ENCODE results near the gene HPDL. TPM values are rescaled to one million over a fixed set of nuclear protein-coding genes. Genes with fewer than 3 reads are reported as not detected.
"Not testable (repeated sequence)": the region's sequence is repeated elsewhere in the genome, so short reads cannot be mapped to it uniquely, and the experiment has no call there.

Gene HPDL
- 3.0 TPM for polyA plus RNA-seq (2013, experiment 1 of 4)
- 2.3 TPM for polyA plus RNA-seq (2013, experiment 2 of 4)
- 1.3 TPM for polyA plus RNA-seq (2013, experiment 3 of 4)
- 1.4 TPM for polyA plus RNA-seq (2013, experiment 4 of 4)

DNA sequence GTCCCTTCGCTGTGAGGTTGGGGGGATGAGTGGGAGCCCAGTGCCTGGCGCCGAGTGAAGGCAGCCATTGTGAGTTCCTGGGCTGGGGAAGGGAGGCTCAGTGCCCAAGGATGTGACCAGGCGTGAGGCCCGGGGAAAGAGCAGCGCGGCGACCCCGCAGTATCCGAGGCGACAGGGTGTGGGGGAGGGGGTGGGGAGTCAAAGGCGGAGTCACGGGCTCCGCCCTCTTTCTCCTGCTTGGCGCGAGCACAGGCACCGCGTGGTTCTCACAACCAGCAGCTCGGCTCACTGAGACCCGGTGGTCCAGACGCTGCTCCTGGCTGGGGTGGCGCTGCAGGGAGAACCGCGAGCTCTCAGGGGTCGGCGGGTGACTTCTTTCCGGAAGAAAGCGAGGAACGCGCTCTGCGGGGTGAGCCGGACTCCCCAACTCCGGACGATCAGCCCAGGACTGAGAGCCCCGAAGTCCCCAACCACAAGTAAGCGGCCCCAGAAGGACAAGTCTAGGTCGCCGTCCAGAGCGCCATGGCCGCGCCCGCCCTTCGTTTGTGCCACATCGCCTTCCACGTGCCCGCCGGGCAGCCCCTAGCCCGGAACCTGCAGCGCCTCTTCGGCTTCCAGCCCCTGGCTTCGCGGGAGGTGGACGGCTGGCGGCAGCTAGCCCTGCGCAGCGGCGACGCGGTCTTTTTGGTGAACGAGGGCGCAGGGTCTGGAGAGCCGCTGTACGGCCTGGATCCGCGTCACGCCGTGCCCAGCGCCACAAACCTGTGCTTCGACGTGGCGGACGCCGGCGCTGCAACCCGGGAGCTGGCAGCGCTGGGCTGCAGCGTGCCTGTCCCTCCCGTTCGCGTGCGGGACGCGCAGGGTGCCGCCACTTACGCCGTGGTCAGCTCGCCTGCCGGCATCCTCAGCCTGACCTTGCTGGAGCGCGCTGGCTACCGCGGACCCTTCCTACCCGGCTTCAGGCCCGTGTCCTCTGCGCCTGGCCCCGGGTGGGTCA lies at the start of gene HPDL:
HPDL (plus strand) TSS at position 269 of the 997 bp plus-strand sequence; CDS start at position 523, 254 bp downstream.
- Histone ChIP-seq H3K36me3 (ENCODE audit: control insufficient read depth, insufficient read depth, low read length) (peaks cover 19% of the 10 kb centered on the region), H3K4me3 (ENCODE audit: insufficient read depth, low read depth, low read length) (no peak within 1 kb of the TSS), H3K27me3 (ENCODE audit: control insufficient read depth, insufficient read depth, low read length, poor library complexity, severe bottlenecking) (no peaks in the 10 kb centered on the region), H3K9me3 (ENCODE audit: control insufficient read depth, low read length) (no peaks in the 10 kb centered on the region), H3K4me1 (ENCODE audit: control insufficient read depth, insufficient read depth, low read length) (peaks cover 14% of the 10 kb centered on the region), H3K27ac (ENCODE audit: insufficient read depth, low read depth, low read length, poor library complexity, severe bottlenecking) (no peak within 1 kb of the TSS)
- 86% methylated on average over 96 of the region's 96 CpGs for WGBS, 2 experiments

GRCh38 chr1:45282351-45282750 lies 44.3 kb upstream of the HPDL start:
- 97 to 98% methylated on average over 2 to 3 of the region's 3 CpGs for WGBS, 2 experiments
- Histone ChIP-seq H3K9me3 (ENCODE audit: control insufficient read depth, low read length) (no peaks in the 10 kb centered on the region), H3K36me3 (ENCODE audit: control insufficient read depth, insufficient read depth, low read length) (no peaks in the 10 kb centered on the region), H3K4me1 (ENCODE audit: control insufficient read depth, insufficient read depth, low read length) (no peaks in the 10 kb centered on the region), H3K4me3 (ENCODE audit: insufficient read depth, low read depth, low read length) (no peak overlapping the region), H3K27ac (ENCODE audit: insufficient read depth, low read depth, low read length, poor library complexity, severe bottlenecking) (no peak overlapping the region), H3K27me3 (ENCODE audit: control insufficient read depth, insufficient read depth, low read length, poor library complexity, severe bottlenecking) (no peaks in the 10 kb centered on the region)

- H3K4me1 ChIP-seq (ENCODE audit: control insufficient read depth, insufficient read depth, low read length); H3K36me3 ChIP-seq (ENCODE audit: control insufficient read depth, insufficient read depth, low read length); H3K27ac ChIP-seq (ENCODE audit: insufficient read depth, low read depth, low read length, poor library complexity, severe bottlenecking); H3K27me3 ChIP-seq (ENCODE audit: control insufficient read depth, insufficient read depth, low read length, poor library complexity, severe bottlenecking); H3K9me3 ChIP-seq (ENCODE audit: control insufficient read depth, low read length); H3K4me3 ChIP-seq (ENCODE audit: insufficient read depth, low read depth, low read length): not testable (repeated sequence)
- 89 to 93% methylated on average over 9 of the region's 9 CpGs for WGBS, 2 experiments
Observed at GRCh38 chr1:45284858-45285257, 41.8 kb upstream of the HPDL start.

DNA sequence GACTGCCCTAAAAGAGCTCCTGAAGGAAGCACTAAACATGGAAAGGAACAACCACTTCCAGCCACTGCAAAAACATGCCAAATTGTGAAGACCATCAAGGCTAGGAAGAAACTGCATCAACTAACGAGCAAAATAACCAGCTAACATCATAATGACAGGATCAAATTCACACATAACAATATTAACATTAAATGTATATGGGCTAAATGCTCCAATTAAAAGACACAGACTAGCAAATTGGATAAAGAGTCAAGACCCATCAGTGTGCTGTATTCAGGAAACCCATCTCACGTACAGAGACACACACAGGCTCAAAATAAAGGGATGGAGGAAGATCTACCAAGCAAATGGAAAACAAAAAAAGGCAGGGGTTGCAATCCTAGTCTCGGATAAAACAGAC lies 40.2 kb upstream of the HPDL start:
- not testable (repeated sequence) for H3K27ac ChIP-seq (ENCODE audit: insufficient read depth, low read depth, low read length, poor library complexity, severe bottlenecking); H3K9me3 ChIP-seq (ENCODE audit: control insufficient read depth, low read length); H3K36me3 ChIP-seq (ENCODE audit: control insufficient read depth, insufficient read depth, low read length); H3K4me1 ChIP-seq (ENCODE audit: control insufficient read depth, insufficient read depth, low read length); H3K27me3 ChIP-seq (ENCODE audit: control insufficient read depth, insufficient read depth, low read length, poor library complexity, severe bottlenecking); H3K4me3 ChIP-seq (ENCODE audit: insufficient read depth, low read depth, low read length)
- WGBS, 2 experiments = no CpG with 5 or more reads among the region's 3 CpGs

GRCh38 chr1:45291002-45291401 lies 35.7 kb upstream of the HPDL start:
- not testable (repeated sequence) for H3K9me3 ChIP-seq (ENCODE audit: control insufficient read depth, low read length); H3K36me3 ChIP-seq (ENCODE audit: control insufficient read depth, insufficient read depth, low read length); H3K27ac ChIP-seq (ENCODE audit: insufficient read depth, low read depth, low read length, poor library complexity, severe bottlenecking); H3K4me1 ChIP-seq (ENCODE audit: control insufficient read depth, insufficient read depth, low read length); H3K4me3 ChIP-seq (ENCODE audit: insufficient read depth, low read depth, low read length); H3K27me3 ChIP-seq (ENCODE audit: control insufficient read depth, insufficient read depth, low read length, poor library complexity, severe bottlenecking)
- WGBS, 2 experiments = 92% methylated on average over 6 of the region's 6 CpGs

GRCh38 chr1:45291716-45292115 lies 35.0 kb upstream of the HPDL start:
- H3K9me3 ChIP-seq (ENCODE audit: control insufficient read depth, low read length) = no peaks in the 10 kb centered on the region
- no peaks in the 10 kb centered on the region for H3K4me1 ChIP-seq (ENCODE audit: control insufficient read depth, insufficient read depth, low read length)
- H3K27me3 ChIP-seq (ENCODE audit: control insufficient read depth, insufficient read depth, low read length, poor library complexity, severe bottlenecking) = no peaks in the 10 kb centered on the region
- no peak overlapping the region for H3K4me3 ChIP-seq (ENCODE audit: insufficient read depth, low read depth, low read length)
- no peak overlapping the region for H3K27ac ChIP-seq (ENCODE audit: insufficient read depth, low read depth, low read length, poor library complexity, severe bottlenecking)
- WGBS, 2 experiments = 90 to 93% methylated on average over 2 of the region's 2 CpGs
- no peaks in the 10 kb centered on the region for H3K36me3 ChIP-seq (ENCODE audit: control insufficient read depth, insufficient read depth, low read length)

GRCh38 chr1:45297666-45298356 lies 28.9 kb upstream of the HPDL start:
- Histone ChIP-seq H3K36me3 (ENCODE audit: control insufficient read depth, insufficient read depth, low read length) (no peaks in the 10 kb centered on the region), H3K9me3 (ENCODE audit: control insufficient read depth, low read length) (no peaks in the 10 kb centered on the region), H3K27me3 (ENCODE audit: control insufficient read depth, insufficient read depth, low read length, poor library complexity, severe bottlenecking) (no peaks in the 10 kb centered on the region), H3K4me3 (ENCODE audit: insufficient read depth, low read depth, low read length) (no peak overlapping the region), H3K27ac (ENCODE audit: insufficient read depth, low read depth, low read length, poor library complexity, severe bottlenecking) (no peak overlapping the region), H3K4me1 (ENCODE audit: control insufficient read depth, insufficient read depth, low read length) (no peaks in the 10 kb centered on the region)
- 60 to 68% methylated on average over 8 of the region's 8 CpGs for WGBS, 2 experiments

DNA sequence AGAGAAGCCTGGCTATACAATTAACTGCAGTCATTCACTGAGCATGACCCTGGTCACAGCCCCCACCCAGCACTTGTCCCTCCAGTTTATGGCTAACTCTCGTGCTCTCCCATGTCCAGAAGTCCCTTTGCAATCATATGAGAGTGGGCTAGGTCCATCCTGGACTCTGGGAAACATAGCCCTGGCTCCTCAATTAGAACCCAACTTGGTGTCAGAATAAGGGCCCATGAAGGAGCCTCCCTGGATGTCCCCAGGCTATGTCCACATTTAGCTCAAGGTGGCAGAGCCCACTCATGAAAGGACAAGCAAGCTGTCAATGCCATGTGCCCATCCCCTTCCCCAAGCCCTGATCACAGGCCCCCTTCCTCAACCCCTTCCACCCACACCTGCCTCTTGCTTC lies 27.4 kb upstream of the HPDL start:
- Histone ChIP-seq H3K27me3 (ENCODE audit: control insufficient read depth, insufficient read depth, low read length, poor library complexity, severe bottlenecking) (no peaks in the 10 kb centered on the region), H3K4me3 (ENCODE audit: insufficient read depth, low read depth, low read length) (no peak overlapping the region), H3K27ac (ENCODE audit: insufficient read depth, low read depth, low read length, poor library complexity, severe bottlenecking) (no peak overlapping the region), H3K36me3 (ENCODE audit: control insufficient read depth, insufficient read depth, low read length) (no peaks in the 10 kb centered on the region), H3K9me3 (ENCODE audit: control insufficient read depth, low read length) (no peaks in the 10 kb centered on the region), H3K4me1 (ENCODE audit: control insufficient read depth, insufficient read depth, low read length) (peaks cover 2% of the 10 kb centered on the region)
- 89 to 92% methylated on average over 1 of the region's 1 CpG for WGBS, 2 experiments

DNA sequence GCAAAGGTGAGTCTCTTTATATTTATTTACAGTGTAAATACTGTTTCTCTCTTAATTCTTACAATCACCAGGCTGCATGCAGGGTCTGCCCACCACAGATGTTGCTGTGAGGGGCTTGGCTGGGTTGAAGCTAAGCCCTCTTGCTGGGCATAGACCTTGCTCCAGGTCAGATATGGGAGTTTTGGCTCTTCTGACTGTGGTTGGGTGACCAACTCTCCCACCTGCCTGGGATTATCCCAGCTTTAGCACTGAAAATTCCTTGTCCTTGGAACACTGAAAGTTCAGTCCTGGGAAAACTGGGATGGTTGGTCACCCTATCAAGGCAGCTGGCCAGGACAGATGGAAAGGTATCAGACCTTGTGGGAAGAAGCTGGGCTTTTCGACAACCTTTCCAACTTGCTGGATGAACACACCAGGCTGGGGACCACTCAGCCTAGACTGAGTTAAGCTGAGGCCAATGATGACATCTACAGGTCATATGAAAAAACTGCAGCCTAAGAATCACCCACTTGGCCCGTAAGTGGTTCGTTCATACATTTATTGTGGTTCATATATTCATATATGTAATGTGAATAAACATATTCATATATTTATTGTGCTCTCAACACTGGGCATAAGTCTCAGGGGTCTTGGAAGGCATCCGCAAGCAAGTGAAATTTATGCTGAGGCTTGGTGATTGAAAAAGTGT lies 26.6 kb upstream of the HPDL start:
- no peaks in the 10 kb centered on the region for H3K36me3 ChIP-seq (ENCODE audit: control insufficient read depth, insufficient read depth, low read length)
- H3K27me3 ChIP-seq (ENCODE audit: control insufficient read depth, insufficient read depth, low read length, poor library complexity, severe bottlenecking) = no peaks in the 10 kb centered on the region
- no peak overlapping the region for H3K4me3 ChIP-seq (ENCODE audit: insufficient read depth, low read depth, low read length)
- H3K27ac ChIP-seq (ENCODE audit: insufficient read depth, low read depth, low read length, poor library complexity, severe bottlenecking) = no peak overlapping the region
- H3K4me1 ChIP-seq (ENCODE audit: control insufficient read depth, insufficient read depth, low read length) = peaks cover 9% of the 10 kb centered on the region
- WGBS, 2 experiments = 51 to 60% methylated on average over 2 of the region's 4 CpGs
- H3K9me3 ChIP-seq (ENCODE audit: control insufficient read depth, low read length) = no peaks in the 10 kb centered on the region

GRCh38 chr1:45300669-45300997 lies 26.1 kb upstream of the HPDL start:
- Histone ChIP-seq H3K27ac (ENCODE audit: insufficient read depth, low read depth, low read length, poor library complexity, severe bottlenecking) (no peak overlapping the region), H3K9me3 (ENCODE audit: control insufficient read depth, low read length) (no peaks in the 10 kb centered on the region), H3K36me3 (ENCODE audit: control insufficient read depth, insufficient read depth, low read length) (no peaks in the 10 kb centered on the region), H3K4me1 (ENCODE audit: control insufficient read depth, insufficient read depth, low read length) (peaks cover 9% of the 10 kb centered on the region), H3K27me3 (ENCODE audit: control insufficient read depth, insufficient read depth, low read length, poor library complexity, severe bottlenecking) (no peaks in the 10 kb centered on the region), H3K4me3 (ENCODE audit: insufficient read depth, low read depth, low read length) (no peak overlapping the region)
- WGBS, 2 experiments = 72 to 75% methylated on average over 2 of the region's 2 CpGs
